K562 (cell line): ENCODE data around the gene ATP2B1. TPM values are rescaled to one million over a fixed set of nuclear protein-coding genes. Genes with fewer than 3 reads are reported as not detected.

Experiments used
- BRCA1 ChIP-seq, 2 experiments: fragments of 450-650 bp in 1 of 2; sonication (generic) in 1 of 2; formaldehyde crosslinking in 1 of 2; IDR thresholded peaks; 2 replicates each; pipeline versions ENCODE4 v1.5.0 to v1.6.1; 2017 to 2020; ENCODE audit warnings: mild to moderate bottlenecking in 1 of 2, missing genetic modification reagents in 1 of 2
- CSDE1 ChIP-seq, 2 experiments: fragments of 450-650 bp; IDR thresholded peaks; 2 replicates each; pipeline ENCODE4 v1.6.1; 2016; ENCODE audit warnings: mild to moderate bottlenecking in 1 of 2
- NEUROD1 ChIP-seq: fragments of 150-350 bp; IDR thresholded peaks from 2 replicates; pipeline ENCODE4 v1.6.1; 2014; ENCODE audit warnings: borderline replicate concordance, low read length, low read depth; ENCODE audit not compliant: partially characterized antibody
- POU5F1 ChIP-seq: fragments of 150-350 bp; IDR thresholded peaks from 2 replicates; pipeline ENCODE4 v1.6.1; 2014; ENCODE audit warnings: borderline replicate concordance, low read length, low read depth, mild to moderate bottlenecking; ENCODE audit not compliant: partially characterized antibody
- RBFOX2 ChIP-seq: fragments of 200-400 bp; formaldehyde crosslinking; IDR thresholded peaks from 2 replicates; pipeline ENCODE4 v1.6.1; 2017; ENCODE audit warnings: low read depth, mild to moderate bottlenecking, low read length, moderate library complexity
- RNF2 ChIP-seq: sonication (generic); IDR thresholded peaks from 2 replicates; pipeline ENCODE4 v1.6.1; 2016
- SREBF2 ChIP-seq: sonication (generic); formaldehyde crosslinking; IDR thresholded peaks from 2 replicates; pipeline ENCODE4 v1.4.0; 2020; ENCODE audit warnings: mild to moderate bottlenecking, missing genetic modification reagents
- STAG1 ChIP-seq: sonication (generic); formaldehyde crosslinking; IDR thresholded peaks from 2 replicates; pipeline ENCODE4 v1.5.0; 2020; ENCODE audit warnings: missing genetic modification reagents, borderline replicate concordance
- STAT5B ChIP-seq: fragments of 250-450 bp; sonication (Bioruptor Pico); IDR thresholded peaks from 2 replicates; pipeline ENCODE4 v1.8.0; 2021; ENCODE audit warnings: mild to moderate bottlenecking, inconsistent platforms
- ZBTB7A ChIP-seq: IDR thresholded peaks from 2 replicates; pipeline ENCODE4 v1.6.1; 2011; ENCODE audit warnings: low read depth, mild to moderate bottlenecking, low read length, moderate library complexity, borderline replicate concordance; ENCODE audit not compliant: control insufficient read depth
- ZNF212 ChIP-seq: fragments of 450-650 bp; formaldehyde crosslinking; IDR thresholded peaks from 2 replicates; pipeline ENCODE4 v1.4.0; 2020; ENCODE audit warnings: mild to moderate bottlenecking
- ZNF253 ChIP-seq: fragments of 250-450 bp; sonication (Bioruptor Pico); conservative IDR thresholded peaks from 2 replicates; pipeline ENCODE4 v1.6.1; 2021; ENCODE audit warnings: mild to moderate bottlenecking
- polyA plus RNA-seq, 8 experiments: library from polyadenylated mRNA; depleted of rRNA in 4 of 8; stranded (reverse) in 5 of 8; unstranded in 3 of 8; fragments of >200 nt; fragmentation: Nextera tagmentation in 2 of 8; fragmentation: Illumina TruSeq in 1 of 8; extraction: Ambion mirVana in 2 of 8; extraction: Trizol in 1 of 8; gene quantifications; 2 replicates each; pipeline versions ENCODE4 v1.2.1 to v1.2.3, GENCODE V29; 2011 to 2014; ENCODE audit warnings: inconsistent platforms in 1 of 8, missing spikeins in 1 of 8
- total RNA-seq, 7 experiments: library from RNA; depleted of rRNA in 6 of 7; stranded (reverse); fragments of >200 nt in 6 of 7; fragmentation: Illumina TruSeq in 2 of 7; extraction: Trizol in 2 of 7; gene quantifications; 2 replicates each; pipeline versions ENCODE4 v1.2.1 to v1.2.3, GENCODE V29; 2011 to 2021; ENCODE audit warnings: low replicate concordance in 1 of 7
- TF ChIP-seq, protein P1 (sequence below): fragments of 200-400 bp; formaldehyde crosslinking; IDR thresholded peaks from 2 replicates; pipeline ENCODE4 v1.6.1; 2017; ENCODE audit warnings: mild to moderate bottlenecking, low read depth, low read length, moderate library complexity
- TF ChIP-seq, protein P2 (sequence below): fragments of 250-450 bp; sonication (Bioruptor Pico); IDR thresholded peaks from 2 replicates; pipeline ENCODE4 v1.8.0; 2022; ENCODE audit warnings: moderate library complexity, mild to moderate bottlenecking, inconsistent platforms
- TF ChIP-seq, protein P3 (sequence below): sonication (generic); formaldehyde crosslinking; IDR thresholded peaks from 2 replicates; pipeline ENCODE4 v1.8.1; 2022; ENCODE audit warnings: missing genetic modification reagents
- TF ChIP-seq, protein P4 (sequence below): fragments of 250-450 bp; sonication (Bioruptor Pico); IDR thresholded peaks from 2 replicates; pipeline ENCODE4 v1.8.0; 2021; ENCODE audit warnings: borderline replicate concordance, mild to moderate bottlenecking, moderate library complexity; ENCODE audit not compliant: poor library complexity, severe bottlenecking
- TF ChIP-seq, protein P5 (sequence below): fragments of 450-650 bp; formaldehyde crosslinking; IDR thresholded peaks from 2 replicates; pipeline ENCODE4 v1.4.0; 2022; ENCODE audit warnings: missing genetic modification characterization

Gene ATP2B1
- total and polyA plus RNA-seq, 9 of the 15 experiments (the other 6 are each of a cell fraction or from before 2014, with no cell fraction given): 8.6 to 39.0 (median 27.8) TPM

DNA sequence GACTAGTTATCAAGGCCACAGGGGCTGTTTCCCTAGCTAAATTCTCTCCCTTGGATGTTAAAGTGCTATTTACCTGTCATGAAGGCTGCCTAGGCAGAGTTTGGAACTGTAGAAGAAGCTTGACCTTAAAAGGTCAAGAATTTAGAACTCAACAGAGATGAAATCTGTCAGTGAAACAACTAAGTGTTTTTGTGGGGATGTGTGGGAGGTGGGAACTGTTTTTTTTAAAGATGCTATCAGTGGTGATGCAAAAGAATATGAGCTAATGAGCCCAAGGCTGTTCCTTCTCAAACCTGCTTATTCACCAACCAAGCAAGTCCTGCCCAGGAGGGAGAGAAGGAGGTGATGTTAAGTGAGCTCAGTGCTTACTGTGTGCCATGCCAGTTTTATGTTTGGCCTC is 142.0 kb downstream of the ATP2B1 start (continued):
- TF ChIP-seq, protein P1, sequence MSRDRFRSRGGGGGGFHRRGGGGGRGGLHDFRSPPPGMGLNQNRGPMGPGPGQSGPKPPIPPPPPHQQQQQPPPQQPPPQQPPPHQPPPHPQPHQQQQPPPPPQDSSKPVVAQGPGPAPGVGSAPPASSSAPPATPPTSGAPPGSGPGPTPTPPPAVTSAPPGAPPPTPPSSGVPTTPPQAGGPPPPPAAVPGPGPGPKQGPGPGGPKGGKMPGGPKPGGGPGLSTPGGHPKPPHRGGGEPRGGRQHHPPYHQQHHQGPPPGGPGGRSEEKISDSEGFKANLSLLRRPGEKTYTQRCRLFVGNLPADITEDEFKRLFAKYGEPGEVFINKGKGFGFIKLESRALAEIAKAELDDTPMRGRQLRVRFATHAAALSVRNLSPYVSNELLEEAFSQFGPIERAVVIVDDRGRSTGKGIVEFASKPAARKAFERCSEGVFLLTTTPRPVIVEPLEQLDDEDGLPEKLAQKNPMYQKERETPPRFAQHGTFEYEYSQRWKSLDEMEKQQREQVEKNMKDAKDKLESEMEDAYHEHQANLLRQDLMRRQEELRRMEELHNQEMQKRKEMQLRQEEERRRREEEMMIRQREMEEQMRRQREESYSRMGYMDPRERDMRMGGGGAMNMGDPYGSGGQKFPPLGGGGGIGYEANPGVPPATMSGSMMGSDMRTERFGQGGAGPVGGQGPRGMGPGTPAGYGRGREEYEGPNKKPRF: no peak
- TF ChIP-seq, protein P2, sequence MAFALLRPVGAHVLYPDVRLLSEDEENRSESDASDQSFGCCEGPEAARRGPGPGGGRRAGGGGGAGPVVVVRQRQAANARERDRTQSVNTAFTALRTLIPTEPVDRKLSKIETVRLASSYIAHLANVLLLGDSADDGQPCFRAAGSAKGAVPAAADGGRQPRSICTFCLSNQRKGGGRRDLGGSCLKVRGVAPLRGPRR (CRISPR knock-in tag): no peak
- TF ChIP-seq NEUROD1 (no peak), STAT5B (CRISPR knock-in tag) (no peak), BRCA1 (IDR thresholded peaks at IDR 0.05) (no peak), BRCA1 (CRISPR knock-in tag; IDR thresholded peaks at IDR 0.05) (no peak), CSDE1 (IDR thresholded peaks at IDR 0.05) (no peak), RNF2 (no peak), POU5F1 (no peak), RBFOX2 (no peak), ZNF253 (CRISPR knock-in tag) (no peak), STAG1 (CRISPR knock-in tag) (no peak), ZBTB7A (no peak), ZNF212 (CRISPR knock-in tag) (no peak), SREBF2 (CRISPR knock-in tag) (no peak)
- TF ChIP-seq, protein P3, sequence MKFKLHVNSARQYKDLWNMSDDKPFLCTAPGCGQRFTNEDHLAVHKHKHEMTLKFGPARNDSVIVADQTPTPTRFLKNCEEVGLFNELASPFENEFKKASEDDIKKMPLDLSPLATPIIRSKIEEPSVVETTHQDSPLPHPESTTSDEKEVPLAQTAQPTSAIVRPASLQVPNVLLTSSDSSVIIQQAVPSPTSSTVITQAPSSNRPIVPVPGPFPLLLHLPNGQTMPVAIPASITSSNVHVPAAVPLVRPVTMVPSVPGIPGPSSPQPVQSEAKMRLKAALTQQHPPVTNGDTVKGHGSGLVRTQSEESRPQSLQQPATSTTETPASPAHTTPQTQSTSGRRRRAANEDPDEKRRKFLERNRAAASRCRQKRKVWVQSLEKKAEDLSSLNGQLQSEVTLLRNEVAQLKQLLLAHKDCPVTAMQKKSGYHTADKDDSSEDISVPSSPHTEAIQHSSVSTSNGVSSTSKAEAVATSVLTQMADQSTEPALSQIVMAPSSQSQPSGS (CRISPR knock-in tag): no peak
- TF ChIP-seq, protein P4, sequence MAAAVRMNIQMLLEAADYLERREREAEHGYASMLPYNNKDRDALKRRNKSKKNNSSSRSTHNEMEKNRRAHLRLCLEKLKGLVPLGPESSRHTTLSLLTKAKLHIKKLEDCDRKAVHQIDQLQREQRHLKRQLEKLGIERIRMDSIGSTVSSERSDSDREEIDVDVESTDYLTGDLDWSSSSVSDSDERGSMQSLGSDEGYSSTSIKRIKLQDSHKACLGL (CRISPR knock-in tag): no peak
- TF ChIP-seq, protein P5, sequence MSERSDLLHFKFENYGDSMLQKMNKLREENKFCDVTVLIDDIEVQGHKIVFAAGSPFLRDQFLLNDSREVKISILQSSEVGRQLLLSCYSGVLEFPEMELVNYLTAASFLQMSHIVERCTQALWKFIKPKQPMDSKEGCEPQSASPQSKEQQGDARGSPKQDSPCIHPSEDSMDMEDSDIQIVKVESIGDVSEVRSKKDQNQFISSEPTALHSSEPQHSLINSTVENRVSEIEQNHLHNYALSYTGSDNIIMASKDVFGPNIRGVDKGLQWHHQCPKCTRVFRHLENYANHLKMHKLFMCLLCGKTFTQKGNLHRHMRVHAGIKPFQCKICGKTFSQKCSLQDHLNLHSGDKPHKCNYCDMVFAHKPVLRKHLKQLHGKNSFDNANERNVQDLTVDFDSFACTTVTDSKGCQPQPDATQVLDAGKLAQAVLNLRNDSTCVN (CRISPR knock-in tag): no peak
